Panc1 (cell line): Measurements from ENCODE around the gene XBP1. TPM values are rescaled to one million over a fixed set of nuclear protein-coding genes. Genes with fewer than 3 reads are reported as not detected.

Experiments
- ATAC-seq: fragments of 200-7000 bp; cut with Tn5 transposase; 2 replicates; pipeline ENCODE4 v1.9.1; 2020; ENCODE audit warnings: mild to moderate bottlenecking, moderate library complexity
- BruUV-seq: library from RNA; stranded (reverse); fragments of 400-500 nt; replicated peaks from 2 replicates; lab custom pipeline; 2021; lab: Mats Ljungman, UMichigan
- CTCF ChIA-PET: fragments of 300-600 bp; sonication (Branson Sonifier 250); formaldehyde crosslinking; loops from one replicate; lab custom pipeline; 2022; ENCODE audit warnings: antibody characterized with exemption; lab: Charles Lee
- POLR2A ChIA-PET: fragments of 300-600 bp; sonication (Branson Sonifier 250); formaldehyde crosslinking; loops from one replicate; lab custom pipeline; 2022; ENCODE audit warnings: antibody characterized with exemption; lab: Charles Lee
- DNase-seq: peaks from one replicate; pipeline ENCODE4 v3.0.0-alpha.2; 2010; ENCODE audit warnings: low read depth, low spot score
- H3K27ac ChIP-seq: 2 replicates; pipeline ENCODE4 v1.5.1; 2011; ENCODE audit warnings: mild to moderate bottlenecking, low read length, inconsistent platforms
- H3K27me3 ChIP-seq: fragments of 200-500 bp; sonication (Bioruptor generic); 2 replicates; pipeline ENCODE4 v1.6.0; 2014; ENCODE audit warnings: low read length, inconsistent platforms; ENCODE audit not compliant: control insufficient read depth, insufficient read depth
- H3K36me3 ChIP-seq: fragments of 200-500 bp; sonication (Bioruptor generic); 2 replicates; pipeline ENCODE4 v1.5.1; 2014; ENCODE audit warnings: inconsistent platforms, mild to moderate bottlenecking, low read length, moderate library complexity; ENCODE audit not compliant: control insufficient read depth, insufficient read depth
- H3K4me1 ChIP-seq: 2 replicates; pipeline ENCODE4 v1.5.1; 2011; ENCODE audit warnings: inconsistent platforms, mild to moderate bottlenecking, low read length, moderate library complexity; ENCODE audit not compliant: control insufficient read depth, insufficient read depth
- H3K4me3 ChIP-seq, 2 experiments: 2 replicates each; pipeline ENCODE4 v1.5.1; 2011 to 2012; ENCODE audit warnings: low read depth in 2 of 2, low read length in 2 of 2, mild to moderate bottlenecking in 2 of 2, inconsistent platforms in 1 of 2, moderate library complexity in 1 of 2
- H3K9me3 ChIP-seq: fragments of 200-500 bp; sonication (Bioruptor generic); 2 replicates; pipeline ENCODE4 v1.5.1; 2014; ENCODE audit warnings: low read depth, mild to moderate bottlenecking, inconsistent platforms, low read length, moderate library complexity; ENCODE audit not compliant: control insufficient read depth, insufficient read depth
- POLR2AphosphoS5 ChIP-seq: IDR thresholded peaks from 2 replicates; pipeline ENCODE4 v1.6.1; 2012; ENCODE audit warnings: mild to moderate bottlenecking, low read depth, low read length, moderate library complexity
- SIN3A ChIP-seq: IDR thresholded peaks from 2 replicates; pipeline ENCODE4 v1.6.1; 2012; ENCODE audit warnings: low read depth, mild to moderate bottlenecking, low read length, moderate library complexity, borderline replicate concordance; ENCODE audit not compliant: insufficient read depth
- TCF7L2 ChIP-seq: IDR thresholded peaks from 2 replicates; pipeline ENCODE4 v1.6.1; 2011; ENCODE audit warnings: mild to moderate bottlenecking, low read depth, low read length, inconsistent platforms
- in situ Hi-C: cut with HindIII; loops from 2 replicates; pipeline ENCODE4 v1.10.0; 2016; ENCODE audit warnings: low sequenced_read_pairs, low pct_unique_long_range_greater_than_20kb
- intact Hi-C: fragments of 100-400 bp; cut with micrococcal nuclease; formaldehyde crosslinking; loops from one replicate; pipeline ENCODE4 v1.10.0; 2022; ENCODE audit not compliant: unreplicated experiment
- total RNA-seq: library from RNA; stranded (reverse); gene quantifications from one replicate; pipeline ENCODE4 v1.2.1, GENCODE V29; 2021; ENCODE audit not compliant: unreplicated experiment
- TF ChIP-seq, protein P1 (sequence below), 2 experiments: IDR thresholded peaks; 2 replicates each; pipeline ENCODE4 v1.6.1; 2011 to 2012; ENCODE audit warnings: low read depth in 2 of 2, control low read depth in 1 of 2, low read length in 1 of 2, mild to moderate bottlenecking in 1 of 2, moderate library complexity in 1 of 2; ENCODE audit not compliant: insufficient read depth in 1 of 2
- TF ChIP-seq, protein P2 (sequence below): fragments of 450-650 bp; IDR thresholded peaks from 2 replicates; pipeline ENCODE4 v1.5.1; 2017; ENCODE audit warnings: mild to moderate bottlenecking

The XBP1 gene
- total RNA-seq, 1 experiment from 2014 or later: 48.8 TPM

DNA sequence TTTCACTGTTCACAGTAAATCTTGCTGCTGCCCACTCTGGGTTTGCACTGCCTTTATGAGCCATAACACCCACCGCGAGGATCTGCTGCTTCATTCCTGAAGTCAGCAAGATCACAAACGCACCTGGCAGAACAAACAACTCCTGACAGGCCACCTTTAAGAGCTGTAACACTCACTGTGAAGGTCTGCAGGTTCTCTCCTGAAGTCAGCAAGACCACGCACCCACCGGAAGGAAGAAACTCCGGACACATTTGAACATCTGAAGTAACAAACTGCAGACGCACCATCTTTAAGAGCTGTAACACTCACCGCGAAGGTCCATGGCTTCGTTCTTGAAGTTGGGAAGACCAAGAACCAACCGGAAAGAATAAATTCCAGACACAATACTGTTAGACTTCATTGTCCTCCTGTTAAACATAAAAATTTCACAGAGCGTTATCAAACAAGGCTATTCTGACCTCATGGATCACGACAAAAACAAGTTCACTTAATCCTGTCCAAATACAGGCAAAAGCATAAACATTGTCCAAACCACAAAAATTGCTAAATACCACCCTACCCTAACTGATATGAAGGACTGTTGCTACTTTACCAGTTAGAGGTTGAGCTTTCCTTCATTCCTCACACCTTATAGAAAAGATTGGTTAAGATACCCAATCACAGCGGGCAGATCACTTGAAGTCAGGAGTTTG, 30.8 kb downstream of the XBP1 start:
- in situ Hi-C loops: no loop called here
- H3K27me3 ChIP-seq: no peaks in the 10 kb centered on the region
- DNase-seq (no peak), ATAC-seq (no peak)
- BruUV-seq: no TSS peak
- H3K9me3 ChIP-seq: no peaks in the 10 kb centered on the region
- intact Hi-C loops: no loop called here
- TF ChIP-seq SIN3A (no peak), TCF7L2 (no peak), POLR2AphosphoS5 (no peak)
- TF ChIP-seq, protein P1, sequence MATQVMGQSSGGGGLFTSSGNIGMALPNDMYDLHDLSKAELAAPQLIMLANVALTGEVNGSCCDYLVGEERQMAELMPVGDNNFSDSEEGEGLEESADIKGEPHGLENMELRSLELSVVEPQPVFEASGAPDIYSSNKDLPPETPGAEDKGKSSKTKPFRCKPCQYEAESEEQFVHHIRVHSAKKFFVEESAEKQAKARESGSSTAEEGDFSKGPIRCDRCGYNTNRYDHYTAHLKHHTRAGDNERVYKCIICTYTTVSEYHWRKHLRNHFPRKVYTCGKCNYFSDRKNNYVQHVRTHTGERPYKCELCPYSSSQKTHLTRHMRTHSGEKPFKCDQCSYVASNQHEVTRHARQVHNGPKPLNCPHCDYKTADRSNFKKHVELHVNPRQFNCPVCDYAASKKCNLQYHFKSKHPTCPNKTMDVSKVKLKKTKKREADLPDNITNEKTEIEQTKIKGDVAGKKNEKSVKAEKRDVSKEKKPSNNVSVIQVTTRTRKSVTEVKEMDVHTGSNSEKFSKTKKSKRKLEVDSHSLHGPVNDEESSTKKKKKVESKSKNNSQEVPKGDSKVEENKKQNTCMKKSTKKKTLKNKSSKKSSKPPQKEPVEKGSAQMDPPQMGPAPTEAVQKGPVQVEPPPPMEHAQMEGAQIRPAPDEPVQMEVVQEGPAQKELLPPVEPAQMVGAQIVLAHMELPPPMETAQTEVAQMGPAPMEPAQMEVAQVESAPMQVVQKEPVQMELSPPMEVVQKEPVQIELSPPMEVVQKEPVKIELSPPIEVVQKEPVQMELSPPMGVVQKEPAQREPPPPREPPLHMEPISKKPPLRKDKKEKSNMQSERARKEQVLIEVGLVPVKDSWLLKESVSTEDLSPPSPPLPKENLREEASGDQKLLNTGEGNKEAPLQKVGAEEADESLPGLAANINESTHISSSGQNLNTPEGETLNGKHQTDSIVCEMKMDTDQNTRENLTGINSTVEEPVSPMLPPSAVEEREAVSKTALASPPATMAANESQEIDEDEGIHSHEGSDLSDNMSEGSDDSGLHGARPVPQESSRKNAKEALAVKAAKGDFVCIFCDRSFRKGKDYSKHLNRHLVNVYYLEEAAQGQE (IDR thresholded peaks at IDR 0.05; ENCODE audit: insufficient read depth in 1 of 2, low read depth in 2 of 2, low read length in 1 of 2): no peak
- TF ChIP-seq, protein P2, sequence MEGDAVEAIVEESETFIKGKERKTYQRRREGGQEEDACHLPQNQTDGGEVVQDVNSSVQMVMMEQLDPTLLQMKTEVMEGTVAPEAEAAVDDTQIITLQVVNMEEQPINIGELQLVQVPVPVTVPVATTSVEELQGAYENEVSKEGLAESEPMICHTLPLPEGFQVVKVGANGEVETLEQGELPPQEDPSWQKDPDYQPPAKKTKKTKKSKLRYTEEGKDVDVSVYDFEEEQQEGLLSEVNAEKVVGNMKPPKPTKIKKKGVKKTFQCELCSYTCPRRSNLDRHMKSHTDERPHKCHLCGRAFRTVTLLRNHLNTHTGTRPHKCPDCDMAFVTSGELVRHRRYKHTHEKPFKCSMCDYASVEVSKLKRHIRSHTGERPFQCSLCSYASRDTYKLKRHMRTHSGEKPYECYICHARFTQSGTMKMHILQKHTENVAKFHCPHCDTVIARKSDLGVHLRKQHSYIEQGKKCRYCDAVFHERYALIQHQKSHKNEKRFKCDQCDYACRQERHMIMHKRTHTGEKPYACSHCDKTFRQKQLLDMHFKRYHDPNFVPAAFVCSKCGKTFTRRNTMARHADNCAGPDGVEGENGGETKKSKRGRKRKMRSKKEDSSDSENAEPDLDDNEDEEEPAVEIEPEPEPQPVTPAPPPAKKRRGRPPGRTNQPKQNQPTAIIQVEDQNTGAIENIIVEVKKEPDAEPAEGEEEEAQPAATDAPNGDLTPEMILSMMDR: no peak
- no peaks in the 10 kb centered on the region for H3K4me1 ChIP-seq
- peaks cover 4% of the 10 kb centered on the region; the same call in 1 of the 2 replicates for H3K36me3 ChIP-seq
- no peak overlapping the region for H3K27ac ChIP-seq
- ChIA-PET CTCF (interaction anchor here (0.7 kb wide), 1 partner anchor 212 kb away, joined by 4 read pairs; no protein-coding TSS in a partner anchor), POLR2A (interaction anchor here (0.6 kb wide), 1 partner anchor 19 kb away, joined by 9 read pairs; no protein-coding TSS in a partner anchor)
- no peak overlapping the region for H3K4me3 ChIP-seq

DNA sequence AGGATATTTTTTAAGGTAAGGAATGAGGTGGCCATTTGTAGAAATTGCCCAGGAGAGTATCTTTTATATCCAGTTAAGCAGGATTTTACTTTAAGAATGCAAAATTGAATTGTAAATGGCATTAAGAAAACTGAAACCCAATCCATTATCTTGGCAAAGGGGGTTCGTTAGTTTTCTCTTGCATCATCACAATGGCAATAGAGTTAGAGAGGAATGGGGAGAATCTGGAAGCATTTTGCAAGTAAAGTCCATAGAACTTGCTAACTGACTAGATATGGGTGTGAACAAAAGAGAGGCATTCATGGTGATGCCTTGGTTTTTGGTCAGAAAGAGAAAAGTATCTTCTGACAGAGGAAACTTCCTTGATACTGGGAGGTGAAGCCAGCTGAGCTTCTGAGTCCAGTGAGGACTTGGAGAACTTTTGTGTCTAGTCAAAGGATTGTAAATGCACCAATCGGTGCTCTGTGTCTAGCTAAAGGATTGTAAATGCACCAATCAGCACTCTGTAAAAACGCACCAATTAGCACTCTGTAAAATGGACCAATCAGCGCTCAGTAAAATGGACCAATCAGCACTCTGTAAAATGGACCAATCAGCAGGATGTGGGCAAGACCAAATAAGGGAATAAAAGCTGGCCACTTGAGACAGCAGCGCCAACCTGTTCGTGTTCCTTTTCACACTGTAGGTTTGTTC, 31.5 kb downstream of the XBP1 start:
- BruUV-seq: no TSS peak
- DNase-seq: no peak
- in situ Hi-C loops (no loop called here), intact Hi-C loops (no loop called here)
- CTCF ChIA-PET: no interaction called here
- H3K27me3 ChIP-seq: no peaks in the 10 kb centered on the region
- TF ChIP-seq, protein P1 (IDR thresholded peaks at IDR 0.05; ENCODE audit: insufficient read depth in 1 of 2, low read depth in 2 of 2, low read length in 1 of 2): no peak
- TF ChIP-seq, protein P2: no peak
- TF ChIP-seq TCF7L2 (no peak), POLR2AphosphoS5 (no peak), SIN3A (no peak)
- H3K27ac ChIP-seq: no peak overlapping the region
- no peaks in the 10 kb centered on the region for H3K9me3 ChIP-seq
- H3K4me1 ChIP-seq: no peaks in the 10 kb centered on the region
- no peak overlapping the region for H3K4me3 ChIP-seq
- peaks cover 4% of the 10 kb centered on the region; the same call in 1 of the 2 replicates for H3K36me3 ChIP-seq
- no peak for ATAC-seq
- POLR2A ChIA-PET: no interaction called here
